Islet precursor cell (in vitro differentiated cells): ENCODE measurements around the gene GALNT18.

Experiments used
- DNase-seq: peaks from one replicate; pipeline ENCODE4 v3.0.0-alpha.2; 2018

GALNT18 gene

DNA sequence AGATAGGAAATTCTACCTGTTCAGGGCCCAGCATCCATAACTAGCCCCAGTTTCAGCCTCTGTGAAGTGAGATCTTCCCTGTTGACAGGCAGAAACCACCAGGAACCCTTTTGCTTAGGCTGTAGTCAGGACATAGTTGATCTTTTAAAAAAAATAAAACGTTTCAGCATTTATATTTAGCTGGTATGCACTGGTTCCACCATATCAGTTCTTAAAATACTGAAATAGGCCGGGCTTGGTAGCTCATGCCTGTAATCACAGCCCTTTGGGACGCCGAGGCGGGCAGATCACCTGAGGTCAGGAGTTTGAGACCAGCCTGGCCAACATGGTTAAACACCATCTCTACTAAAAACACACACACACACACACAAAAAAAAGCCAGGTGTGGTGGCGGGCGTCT lies 35.3 kb downstream of the GALNT18 start:
- DNase-seq, result peak; percentile 15

DNA sequence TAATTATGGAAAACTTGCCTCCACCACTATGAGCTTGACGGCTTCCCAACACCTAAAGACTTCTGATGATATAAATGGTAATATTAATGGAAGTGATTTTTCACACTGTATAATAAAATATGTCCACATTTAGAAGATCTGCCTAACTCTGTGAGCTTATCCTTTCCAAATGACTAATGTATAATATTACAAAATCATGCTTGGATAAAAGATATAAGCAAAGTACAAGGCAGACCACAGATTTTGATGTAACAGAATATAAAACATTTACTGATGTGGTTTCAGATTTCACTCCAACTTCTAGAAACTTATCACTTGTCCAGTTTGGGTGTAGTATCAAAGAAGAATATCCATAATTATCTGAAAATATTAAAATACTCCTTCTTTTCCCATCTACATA lies 36.9 kb downstream of the GALNT18 start:
- DNase-seq, result no peak

DNA sequence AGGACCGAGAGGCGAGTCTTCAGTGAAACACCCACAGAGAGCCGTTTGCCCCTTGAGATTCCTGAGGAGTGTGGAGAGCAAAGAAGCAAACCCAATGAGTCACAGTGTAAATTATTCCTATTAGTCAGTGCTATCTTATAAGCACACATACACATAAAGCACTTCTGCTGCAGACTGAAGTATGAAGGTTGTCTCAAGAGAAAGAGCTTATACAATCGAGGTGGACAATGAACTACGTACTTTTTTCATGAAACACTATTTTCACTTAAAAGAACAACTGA lies 37.3 kb downstream of the GALNT18 start:
- peak; percentile 59 for DNase-seq

GRCh38 chr11:11583801-11584529 lies 37.8 kb downstream of the GALNT18 start:
- DNase-seq, result peak; percentile 29

- peak; percentile 22 for DNase-seq
Observed at GRCh38 chr11:11582011-11582701, 39.6 kb downstream of the GALNT18 start.

DNA sequence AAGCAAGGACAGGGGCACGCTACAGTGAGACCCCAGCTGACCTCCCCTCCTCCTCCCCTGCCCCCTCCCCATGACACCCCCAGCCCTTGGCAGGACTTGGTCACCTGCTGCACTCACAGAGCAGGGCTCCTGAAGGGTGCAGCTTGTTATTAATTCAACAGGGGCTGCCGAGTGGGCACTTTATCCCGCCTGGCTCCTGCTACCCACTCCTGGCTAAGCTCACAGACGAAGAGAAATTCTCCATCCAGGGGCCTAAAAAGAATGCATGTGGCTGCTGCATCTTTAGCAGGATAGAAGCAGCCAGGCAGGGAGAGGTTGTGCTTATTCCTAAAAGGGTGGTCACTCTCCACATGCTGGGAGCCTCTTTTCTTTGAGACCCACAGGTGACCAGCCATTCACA lies 40.3 kb downstream of the GALNT18 start:
- peak; percentile 16 for DNase-seq

GRCh38 chr11:11580841-11581411 lies 40.9 kb downstream of the GALNT18 start:
- peak; percentile 56 for DNase-seq

- DNase-seq, result peak; percentile 28
Observed at GRCh38 chr11:11580012-11580411, 41.8 kb downstream of the GALNT18 start.

DNA sequence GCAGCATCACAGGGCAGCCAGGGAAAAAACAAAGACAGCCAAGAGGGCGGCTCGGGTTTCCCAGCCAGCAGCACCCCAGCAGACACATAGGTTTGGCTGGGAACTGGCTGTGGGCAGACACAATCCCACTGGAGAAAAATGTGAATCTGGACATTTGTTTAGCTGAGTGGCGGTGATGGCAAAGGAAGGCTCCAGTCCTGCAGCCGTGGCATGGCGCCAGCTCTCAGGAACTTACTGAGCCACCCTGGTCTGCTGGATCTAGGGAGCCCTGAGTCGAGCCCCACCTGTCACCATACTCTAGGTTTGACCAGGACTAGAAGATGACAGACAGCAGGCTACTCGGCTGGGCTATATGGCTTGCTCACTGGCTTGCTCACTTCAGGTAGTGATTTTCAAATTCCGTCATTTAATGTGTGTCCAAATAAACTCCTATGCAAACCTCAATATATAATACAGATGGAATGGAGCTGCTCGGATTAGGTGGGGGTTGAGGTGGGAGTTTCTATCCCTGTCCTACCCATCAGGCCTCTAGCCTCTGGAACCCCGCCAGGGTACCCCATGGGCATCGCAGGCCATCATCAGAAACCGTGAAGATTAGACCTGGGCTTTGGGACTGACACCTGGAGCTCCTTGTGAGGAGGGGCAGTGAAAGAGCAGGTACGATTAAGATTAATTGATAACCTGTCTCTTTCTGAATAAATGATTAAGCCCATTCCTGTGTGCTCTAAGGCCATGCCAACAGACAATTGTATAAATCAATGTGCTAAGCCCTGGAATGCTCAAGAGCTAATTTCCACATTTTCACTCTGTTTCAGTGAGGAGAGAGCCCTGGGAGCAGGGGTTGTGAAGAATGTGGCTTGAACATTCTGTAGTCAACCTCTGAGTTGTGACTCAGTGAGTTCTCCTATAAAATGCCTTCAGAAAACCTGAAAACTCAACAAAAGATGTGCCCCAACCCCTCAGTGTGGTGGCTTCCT lies 42.5 kb downstream of the GALNT18 start:
- peak; percentile 36 for DNase-seq

GRCh38 chr11:11577932-11578911 lies 43.6 kb downstream of the GALNT18 start:
- DNase-seq, result peak; percentile 52

DNA sequence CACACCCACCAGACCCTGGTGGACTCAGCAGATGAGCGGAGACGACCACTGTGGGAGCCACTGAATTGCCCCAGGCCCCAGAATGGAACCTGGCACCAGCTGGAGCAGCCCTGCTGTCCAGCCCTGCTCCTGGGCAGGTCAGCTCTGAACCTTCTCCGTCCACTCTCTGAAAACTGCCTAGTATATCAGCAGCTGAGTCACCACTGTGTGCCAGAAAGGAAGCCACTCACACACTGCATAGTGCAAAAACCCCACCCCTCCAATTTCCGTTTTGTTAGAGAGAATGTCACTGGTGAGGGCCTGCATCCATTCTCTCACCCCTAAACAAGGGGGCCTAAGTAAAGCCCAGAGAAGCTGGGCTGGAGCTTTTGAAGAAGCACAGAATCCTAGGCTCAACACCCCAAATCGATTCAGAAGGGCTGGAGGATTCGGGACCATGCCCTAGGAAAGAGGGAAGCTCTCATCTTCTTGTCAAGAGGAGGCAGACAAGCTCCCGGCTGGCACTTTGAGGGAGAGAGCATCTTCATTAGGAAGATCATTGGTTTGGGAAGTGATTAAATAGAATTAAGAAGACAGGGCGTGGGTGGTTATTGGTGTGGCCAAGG lies 44.5 kb downstream of the GALNT18 start:
- peak; percentile 54 for DNase-seq

GRCh38 chr11:11574373-11575287 lies 47.2 kb downstream of the GALNT18 start:
- peak; percentile 32 for DNase-seq

DNA sequence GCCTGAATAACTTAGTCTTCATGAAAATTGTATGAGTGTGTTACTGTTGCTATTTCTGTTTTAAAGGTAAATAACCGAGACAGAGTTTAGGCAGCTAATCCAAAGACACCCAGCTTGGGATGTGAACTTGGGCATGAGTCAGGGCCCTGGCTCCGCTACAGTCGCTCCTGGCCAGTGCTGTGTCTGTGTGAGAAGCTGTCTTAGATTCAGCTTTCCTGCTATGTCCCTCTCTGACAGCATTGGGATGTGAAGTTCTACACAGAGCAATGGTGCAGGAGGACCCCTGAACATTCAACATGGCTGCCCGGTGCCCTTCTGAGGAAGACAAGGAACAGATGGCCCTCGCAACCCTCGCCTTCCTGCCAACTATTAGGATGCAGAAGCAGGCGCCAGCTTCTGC lies 49.4 kb downstream of the GALNT18 start:
- peak; percentile 15 for DNase-seq

DNA sequence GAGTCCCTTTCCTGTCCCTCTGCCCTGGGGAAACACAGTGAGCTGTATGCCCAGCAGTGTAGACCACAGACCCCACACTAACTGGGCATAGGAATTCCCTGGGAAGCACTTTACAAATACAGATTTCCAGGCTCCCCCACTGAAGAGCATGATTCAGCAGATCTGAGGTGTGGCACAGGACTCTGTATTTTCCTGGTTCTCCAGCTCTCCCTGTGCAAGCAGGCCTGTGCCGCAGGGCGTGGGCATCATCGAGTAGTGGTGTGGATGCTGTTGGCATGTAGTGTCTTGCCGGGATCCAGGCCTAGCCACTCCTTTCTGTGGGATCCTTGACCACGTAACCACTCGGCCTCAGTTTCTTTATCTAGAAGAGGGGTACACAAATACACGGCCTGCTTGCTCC lies 49.9 kb downstream of the GALNT18 start:
- DNase-seq, result peak; percentile 32

GRCh38 chr11:11570823-11571222 lies 51.0 kb downstream of the GALNT18 start:
- DNase-seq, result no peak

DNA sequence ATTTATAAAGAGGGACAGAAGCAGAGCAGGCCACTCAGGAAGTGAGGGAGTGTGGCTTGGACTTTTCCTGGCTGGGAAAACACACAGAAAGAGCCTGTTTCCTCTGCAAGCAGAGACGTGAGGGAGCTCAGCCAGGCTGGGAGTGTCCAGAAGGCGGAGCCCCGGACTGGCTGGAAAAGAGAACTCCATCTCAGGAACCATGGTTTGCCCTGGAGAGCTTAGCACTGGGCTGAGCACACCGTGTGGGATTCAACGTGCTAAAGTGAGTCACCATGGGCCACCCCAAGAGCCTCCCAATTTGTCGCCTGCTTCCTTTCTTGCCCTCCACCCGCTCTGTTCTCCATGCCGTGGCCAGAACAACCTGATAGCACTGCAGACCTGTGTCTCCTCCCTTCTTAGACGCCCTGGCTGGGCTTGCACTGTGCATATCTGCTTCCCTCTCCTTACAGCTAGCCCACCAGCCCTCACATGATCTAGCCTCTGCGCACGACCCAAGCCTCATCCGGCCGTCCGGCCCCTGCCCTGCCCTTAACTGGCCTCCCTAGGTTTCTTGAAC lies 51.8 kb downstream of the GALNT18 start:
- DNase-seq, result no peak

GRCh38 chr11:11568651-11569229 lies 53.1 kb downstream of the GALNT18 start:
- no peak for DNase-seq

DNA sequence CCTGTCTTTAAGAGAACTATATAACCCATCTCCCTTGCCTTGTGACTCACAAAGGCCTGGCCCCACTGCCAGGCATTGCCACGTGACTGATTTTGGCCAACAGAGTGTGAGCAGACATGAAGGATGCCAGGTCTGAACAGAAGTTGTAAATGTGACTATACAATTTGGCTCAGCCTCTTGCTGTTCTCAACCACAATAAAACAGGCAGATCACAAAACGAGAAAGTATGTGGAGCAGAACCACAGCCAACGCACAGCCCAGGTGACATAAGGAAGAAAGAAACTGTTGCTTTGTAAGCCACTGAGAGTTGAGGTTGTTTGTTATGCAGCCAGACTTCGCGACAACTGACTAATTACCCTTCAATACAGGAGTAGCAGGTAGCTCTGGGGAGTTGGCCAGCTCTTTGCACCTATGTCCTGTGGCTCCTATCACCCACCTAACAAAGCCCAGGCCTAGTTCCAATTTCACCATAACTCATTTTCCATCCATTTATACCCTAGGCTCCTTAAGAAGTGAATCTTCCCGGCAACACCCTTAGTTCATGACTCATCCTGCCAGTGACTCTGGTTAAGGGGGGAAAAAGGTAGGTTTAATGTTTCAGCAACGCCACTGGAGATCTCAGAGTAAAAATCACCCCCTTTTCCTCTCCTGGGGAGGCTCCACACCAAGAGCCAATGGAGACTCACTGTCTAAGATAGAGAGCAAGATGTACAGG lies 53.7 kb downstream of the GALNT18 start:
- DNase-seq, result no peak

DNA sequence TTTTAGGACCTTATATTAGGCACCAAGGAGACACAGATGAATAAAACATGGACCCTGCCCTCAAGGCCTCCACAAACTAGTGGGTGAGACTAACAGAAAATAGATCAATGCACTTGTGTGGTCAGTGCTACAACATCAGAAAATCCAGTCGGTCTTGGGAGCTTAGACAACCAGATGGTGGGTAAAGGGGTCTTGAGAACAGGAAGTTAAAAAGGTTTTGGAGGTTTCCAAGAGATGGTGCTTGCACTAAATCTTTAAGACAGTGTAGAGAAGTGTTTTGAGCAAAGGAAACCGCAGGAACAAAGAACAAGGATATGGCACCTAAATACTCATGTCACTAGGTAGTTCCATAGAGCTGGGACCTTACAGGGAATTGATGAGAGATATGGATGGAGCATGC lies 56.2 kb downstream of the GALNT18 start:
- DNase-seq, result no peak
